ENCODE data around the gene MYO5B.

GRCh38 chr18:49794743-49795142, 400.2 kb downstream of the MYO5B start:
- TF ChIP-seq CTCF (IDR thresholded peaks at IDR 0.05) (no peak), EZH2 (IDR thresholded peaks at IDR 0.05) (no peak)
